ENCODE results near the gene ADGRL2.

The ADGRL2 gene

DNA sequence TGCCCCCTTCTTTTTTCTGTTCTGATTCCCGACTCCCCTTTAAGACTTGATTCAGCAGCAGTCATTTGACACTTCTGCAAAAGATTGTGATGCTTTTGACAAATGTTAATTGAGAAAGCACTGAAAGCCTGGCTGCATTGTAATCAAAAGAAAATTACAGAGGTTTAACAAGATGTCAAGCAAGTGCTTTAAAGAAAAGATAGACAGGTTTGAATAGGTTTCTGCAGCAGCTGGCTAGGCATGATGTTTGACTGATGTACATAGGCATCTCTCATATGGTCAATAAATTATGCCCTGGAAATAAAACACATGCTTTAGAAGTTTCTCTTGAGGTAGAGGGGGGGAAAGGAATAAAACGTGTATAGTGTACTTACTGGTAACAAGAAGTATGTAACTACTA, 147.8 kb downstream of the ADGRL2 start:
- no peak overlapping the region for H3K9ac ChIP-seq (ENCODE audit: low read depth, low read length)

GRCh38 chr1:81949421-81949820, 148.7 kb downstream of the ADGRL2 start:
- no peak for TF ChIP-seq EZH2 (IDR thresholded peaks at IDR 0.05; ENCODE audit: borderline replicate concordance, low read depth, low read length, severe bottlenecking)
- no peak for TF ChIP-seq CTCF (IDR thresholded peaks at IDR 0.05; ENCODE audit: borderline replicate concordance, extremely low read depth, low read length, poor library complexity, severe bottlenecking)
- no peaks in the 10 kb centered on the region for H4K20me1 ChIP-seq (ENCODE audit: insufficient read depth, low read length)
- H3K9me3 ChIP-seq (ENCODE audit: insufficient read depth, low read length, severe bottlenecking): no peaks in the 10 kb centered on the region
- DNase-seq (no peak), ATAC-seq (ENCODE audit: insufficient read depth, low read depth) (no peak)
- H3K27me3 ChIP-seq (ENCODE audit: insufficient read depth, low read length, poor library complexity): no peaks in the 10 kb centered on the region
- no peaks in the 10 kb centered on the region for H3K36me3 ChIP-seq (ENCODE audit: insufficient read depth, low read length)
- no peak overlapping the region for H3K27ac ChIP-seq (ENCODE audit: low read length)
- H2AFZ ChIP-seq (ENCODE audit: low read depth, low read length): no peak overlapping the region
- H3K4me3 ChIP-seq (ENCODE audit: low read depth in 1 of 2, low read length in 2 of 2): no peak overlapping the region
- H3K9ac ChIP-seq (ENCODE audit: low read depth, low read length): no peak overlapping the region
- peaks cover 7% of the 10 kb centered on the region; the same call in 1 of the 2 replicates for H3K4me1 ChIP-seq (ENCODE audit: insufficient read depth, low read length)
- H3K79me2 ChIP-seq (ENCODE audit: insufficient read depth, low read length): no peaks in the 10 kb centered on the region
- H3K4me2 ChIP-seq (ENCODE audit: insufficient read depth, low read length): no peak overlapping the region

More for the DNA sequence above, 147.8 kb downstream of the ADGRL2 start:
- Histone ChIP-seq H3K4me2 (ENCODE audit: insufficient read depth, low read length) (no peak overlapping the region), H3K4me3 (ENCODE audit: low read depth in 1 of 2, low read length in 2 of 2) (no peak overlapping the region), H3K9me3 (ENCODE audit: insufficient read depth, low read length, severe bottlenecking) (no peaks in the 10 kb centered on the region), H3K27ac (ENCODE audit: low read length) (no peak overlapping the region), H3K36me3 (ENCODE audit: insufficient read depth, low read length) (no peaks in the 10 kb centered on the region), H3K27me3 (ENCODE audit: insufficient read depth, low read length, poor library complexity) (no peaks in the 10 kb centered on the region), H2AFZ (ENCODE audit: low read depth, low read length) (no peak overlapping the region), H3K4me1 (ENCODE audit: insufficient read depth, low read length) (peaks cover 7% of the 10 kb centered on the region; the same call in 1 of the 2 replicates), H3K79me2 (ENCODE audit: insufficient read depth, low read length) (no peaks in the 10 kb centered on the region), H4K20me1 (ENCODE audit: insufficient read depth, low read length) (no peaks in the 10 kb centered on the region)
- TF ChIP-seq CTCF (IDR thresholded peaks at IDR 0.05; ENCODE audit: borderline replicate concordance, extremely low read depth, low read length, poor library complexity, severe bottlenecking) (no peak), EZH2 (IDR thresholded peaks at IDR 0.05; ENCODE audit: borderline replicate concordance, low read depth, low read length, severe bottlenecking) (no peak)
- no peak for DNase-seq
- no peak for ATAC-seq (ENCODE audit: insufficient read depth, low read depth)

DNA sequence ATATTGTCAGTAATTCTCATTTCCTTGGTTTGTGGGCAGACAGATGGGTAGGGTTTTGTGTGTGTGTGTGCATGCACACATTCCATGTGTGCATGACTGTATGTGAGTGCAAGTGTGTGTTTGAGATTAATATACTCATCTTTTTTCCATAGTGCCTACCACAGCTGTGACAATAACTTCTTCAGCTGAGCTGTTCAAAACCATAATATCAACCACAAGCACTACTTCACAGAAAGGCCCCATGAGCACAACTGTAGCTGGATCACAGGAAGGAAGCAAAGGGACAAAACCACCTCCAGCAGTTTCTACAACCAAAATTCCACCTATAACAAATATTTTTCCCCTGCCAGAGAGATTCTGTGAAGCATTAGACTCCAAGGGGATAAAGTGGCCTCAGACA, 149.3 kb downstream of the ADGRL2 start:
- no peak for TF ChIP-seq EZH2 (IDR thresholded peaks at IDR 0.05; ENCODE audit: borderline replicate concordance, low read depth, low read length, severe bottlenecking)
- no peak for TF ChIP-seq CTCF (IDR thresholded peaks at IDR 0.05; ENCODE audit: borderline replicate concordance, extremely low read depth, low read length, poor library complexity, severe bottlenecking)
- H3K36me3 ChIP-seq (ENCODE audit: insufficient read depth, low read length): no peaks in the 10 kb centered on the region
- no peaks in the 10 kb centered on the region for H3K79me2 ChIP-seq (ENCODE audit: insufficient read depth, low read length)
- H3K9me3 ChIP-seq (ENCODE audit: insufficient read depth, low read length, severe bottlenecking): no peaks in the 10 kb centered on the region
- H3K4me3 ChIP-seq (ENCODE audit: low read depth in 1 of 2, low read length in 2 of 2): no peak overlapping the region
- H3K9ac ChIP-seq (ENCODE audit: low read depth, low read length): no peak overlapping the region
- H4K20me1 ChIP-seq (ENCODE audit: insufficient read depth, low read length): no peaks in the 10 kb centered on the region
- no peak overlapping the region for H3K4me2 ChIP-seq (ENCODE audit: insufficient read depth, low read length)
- H2AFZ ChIP-seq (ENCODE audit: low read depth, low read length): no peak overlapping the region
- DNase-seq (peak; percentile 27), ATAC-seq (ENCODE audit: insufficient read depth, low read depth) (peak; percentile 93)
- no peaks in the 10 kb centered on the region for H3K27me3 ChIP-seq (ENCODE audit: insufficient read depth, low read length, poor library complexity)
- no peak overlapping the region for H3K27ac ChIP-seq (ENCODE audit: low read length)
- peaks cover 7% of the 10 kb centered on the region; the same call in 1 of the 2 replicates for H3K4me1 ChIP-seq (ENCODE audit: insufficient read depth, low read length)

Measured in DND-41 (cell line).